GM21423 (cell line): ENCODE measurements around the gene CSRP3.
"Not testable (repeated sequence)": the region's sequence is repeated elsewhere in the genome, so short reads cannot be mapped to it uniquely, and the experiment has no call there.

Experiments
- ATAC-seq: cut with Tn5 transposase; IDR thresholded peaks from one replicate; pipeline ENCODE4 v1.9.1; 2021; ENCODE audit warnings: mild to moderate bottlenecking, moderate library complexity; ENCODE audit not compliant: unreplicated experiment

The CSRP3 gene

DNA sequence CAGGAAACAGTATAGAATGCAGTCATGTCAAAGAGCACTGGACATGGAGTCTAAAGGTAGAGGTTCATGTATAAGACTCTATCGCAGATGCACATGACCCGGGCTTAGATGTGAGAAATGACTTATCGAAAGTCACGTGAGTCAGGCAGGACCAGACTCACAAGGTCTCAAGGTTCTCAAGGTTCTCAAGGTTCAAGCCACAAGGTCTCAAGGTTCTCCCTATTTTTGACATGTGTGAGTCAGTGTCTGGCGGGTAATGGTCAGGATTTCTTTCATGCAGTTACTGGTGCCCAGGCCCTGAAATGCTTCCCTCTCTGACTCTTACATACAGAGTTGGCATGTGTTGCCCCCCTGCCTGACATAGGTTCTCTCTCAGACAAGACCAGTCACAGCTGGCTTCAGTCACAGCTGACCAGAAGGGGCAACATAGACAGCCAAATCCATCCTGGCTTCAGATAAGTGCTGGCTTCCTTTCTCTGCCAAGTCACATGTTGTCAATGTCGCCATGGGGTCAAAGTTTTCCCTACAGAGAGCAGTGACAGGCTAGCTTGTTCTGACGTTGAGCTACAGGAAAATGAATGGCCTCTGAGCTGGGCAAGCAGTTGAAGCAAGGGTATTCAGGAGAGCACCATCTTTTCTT lies 10.1 kb downstream of the CSRP3 start:
- ATAC-seq = no peak

DNA sequence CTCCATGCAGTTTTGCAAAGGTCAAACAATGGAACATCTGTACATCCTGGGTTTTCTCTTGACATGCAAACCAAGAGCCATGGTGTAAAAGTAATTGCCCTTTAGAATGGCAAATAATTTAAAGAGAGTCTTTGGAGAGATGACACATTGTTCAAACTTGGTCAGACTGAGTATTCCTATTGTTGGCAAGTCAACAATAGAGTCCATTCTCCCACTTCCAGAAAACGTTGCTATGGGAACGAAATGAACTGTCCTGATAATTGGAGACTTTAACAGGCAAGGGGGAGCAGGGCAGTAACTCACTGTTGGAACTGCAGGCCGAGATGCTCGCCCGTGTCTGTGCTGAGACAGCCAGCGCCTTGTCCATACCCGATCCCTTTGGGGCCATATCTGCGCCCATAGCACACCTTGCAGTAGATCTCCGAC lies 13.9 kb downstream of the CSRP3 start:
- ATAC-seq = no peak

DNA sequence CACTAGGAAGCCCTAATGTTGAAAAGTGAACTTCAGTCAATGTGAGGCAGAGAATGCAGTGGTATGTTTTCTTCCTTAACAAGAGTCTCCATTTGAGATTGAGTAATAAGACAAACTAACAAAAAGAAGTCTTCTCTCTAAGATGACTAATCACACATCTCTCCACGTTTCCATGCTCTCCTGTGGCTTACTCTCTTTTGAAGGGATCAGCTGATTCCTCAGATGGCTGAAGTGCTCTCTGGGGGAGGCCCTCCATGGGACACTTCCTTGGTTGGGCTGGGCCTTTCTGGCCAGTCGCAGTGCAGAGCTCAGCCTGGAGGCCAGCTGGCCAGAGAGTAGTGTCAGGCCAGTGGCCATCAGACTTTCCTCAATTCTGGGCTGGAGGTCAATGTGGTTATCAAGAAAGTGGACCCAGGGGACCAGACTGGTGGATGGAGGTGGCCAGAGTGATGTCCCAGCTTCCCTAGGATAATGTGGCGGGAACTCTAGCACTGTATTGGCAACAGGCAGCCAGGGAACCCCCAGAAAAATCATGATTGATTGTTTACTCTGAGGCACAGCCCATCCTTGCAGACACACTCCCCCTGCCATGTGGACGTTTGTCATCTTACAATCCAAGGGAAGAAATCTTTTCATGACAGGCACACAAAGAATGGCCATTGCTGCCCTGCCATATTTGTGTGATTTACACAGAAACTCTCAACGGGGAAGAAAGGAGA lies 14.5 kb downstream of the CSRP3 start:
- no peak for ATAC-seq

DNA sequence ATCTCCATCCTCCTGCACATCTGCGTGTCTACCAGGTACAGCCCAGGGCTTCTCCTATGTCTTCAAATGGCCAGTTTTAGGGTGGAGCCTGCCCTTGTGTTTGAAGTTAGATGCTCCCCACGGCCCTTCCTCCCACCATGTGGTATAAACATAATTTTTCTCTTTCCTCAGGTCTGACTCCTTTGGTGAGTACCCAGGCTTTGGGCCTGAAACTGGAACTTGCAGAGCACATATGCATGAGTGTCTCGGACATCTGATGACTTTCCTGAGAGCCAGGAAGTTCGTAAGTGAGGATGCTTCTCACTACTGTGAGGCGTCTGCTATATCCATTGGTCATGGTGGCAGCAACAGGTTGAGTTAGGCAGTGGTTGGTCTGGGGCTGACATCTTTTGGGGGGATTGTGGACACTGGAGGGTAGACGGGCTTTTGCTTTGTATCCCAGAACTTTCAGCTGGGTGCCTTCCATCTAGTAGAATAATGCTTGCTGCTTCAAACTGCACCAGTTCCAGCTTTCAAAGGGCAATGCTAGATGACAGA lies 16.2 kb downstream of the CSRP3 start:
- no peak for ATAC-seq

DNA sequence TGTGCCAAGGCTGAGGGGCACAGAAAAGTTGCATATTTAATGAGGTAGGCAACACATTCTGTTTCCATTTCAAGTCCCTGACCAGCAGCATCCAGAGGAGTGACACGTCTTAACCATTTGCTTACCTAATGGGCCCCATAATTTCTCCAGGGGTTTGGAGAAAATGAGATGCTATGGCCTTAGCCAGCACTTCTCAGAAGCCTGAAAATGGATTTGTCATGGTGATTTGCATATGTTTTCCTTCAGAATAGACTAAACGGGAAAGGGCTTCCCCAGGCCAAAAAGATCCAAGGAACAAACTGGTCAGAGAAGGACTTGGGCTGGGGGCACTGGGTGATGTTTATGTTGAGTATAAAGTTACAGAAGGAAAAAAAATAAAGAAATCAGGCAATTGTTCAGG lies 16.7 kb downstream of the CSRP3 start:
- ATAC-seq = no peak

DNA sequence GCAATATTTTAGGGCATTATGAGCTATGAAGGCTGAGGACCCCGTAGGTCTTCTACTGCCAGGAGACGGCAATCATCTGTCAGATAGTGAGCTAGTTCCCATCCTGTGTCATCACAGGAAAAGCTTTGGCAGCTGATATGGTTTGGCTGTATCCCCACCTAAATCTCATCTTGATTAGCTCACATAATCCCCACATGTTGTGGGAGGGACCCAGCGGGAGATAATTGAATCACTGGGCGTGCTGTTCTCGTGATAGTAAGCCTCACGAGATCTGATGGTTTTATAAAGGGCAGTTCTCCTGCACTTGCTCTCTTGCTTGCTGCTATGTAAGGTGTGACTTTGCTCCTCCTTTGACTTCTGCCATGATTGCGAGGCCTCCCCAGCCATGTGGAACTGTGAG lies 18.1 kb downstream of the CSRP3 start:
- ATAC-seq = no peak

DNA sequence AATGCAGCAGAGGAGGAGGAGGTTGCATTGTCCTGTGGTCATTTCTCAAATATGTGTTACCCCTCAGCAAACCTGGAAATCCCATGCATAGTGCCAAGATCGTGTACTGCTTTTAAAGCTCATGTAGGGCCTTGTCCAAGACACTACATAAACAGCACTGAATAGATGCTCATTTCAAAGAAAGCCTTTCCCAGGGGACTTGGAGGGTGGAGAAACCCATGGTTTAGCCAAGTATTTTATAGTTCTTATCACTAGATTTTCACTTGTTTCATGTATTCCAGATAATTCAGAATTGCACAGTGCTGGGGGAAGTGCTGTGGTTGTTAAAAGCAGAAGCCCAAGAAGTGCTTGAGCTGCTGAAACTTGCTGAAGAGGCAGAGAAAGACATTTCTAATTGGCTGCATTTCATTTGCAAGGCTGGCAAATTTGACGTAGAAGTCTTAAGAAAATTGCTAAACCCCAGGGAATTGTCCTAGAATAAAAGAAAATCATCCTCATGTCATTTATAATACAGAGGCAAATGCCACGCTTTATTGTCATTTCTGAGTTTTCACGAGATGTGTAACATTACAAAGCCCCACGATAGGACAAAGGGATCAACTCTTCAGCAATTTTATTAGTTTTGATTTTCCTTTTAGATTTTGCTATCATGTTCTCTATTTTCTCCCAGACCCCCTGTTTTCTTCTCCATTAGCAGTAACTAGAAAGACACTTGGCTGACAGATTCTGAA lies 20.1 kb downstream of the CSRP3 start:
- no peak for ATAC-seq

DNA sequence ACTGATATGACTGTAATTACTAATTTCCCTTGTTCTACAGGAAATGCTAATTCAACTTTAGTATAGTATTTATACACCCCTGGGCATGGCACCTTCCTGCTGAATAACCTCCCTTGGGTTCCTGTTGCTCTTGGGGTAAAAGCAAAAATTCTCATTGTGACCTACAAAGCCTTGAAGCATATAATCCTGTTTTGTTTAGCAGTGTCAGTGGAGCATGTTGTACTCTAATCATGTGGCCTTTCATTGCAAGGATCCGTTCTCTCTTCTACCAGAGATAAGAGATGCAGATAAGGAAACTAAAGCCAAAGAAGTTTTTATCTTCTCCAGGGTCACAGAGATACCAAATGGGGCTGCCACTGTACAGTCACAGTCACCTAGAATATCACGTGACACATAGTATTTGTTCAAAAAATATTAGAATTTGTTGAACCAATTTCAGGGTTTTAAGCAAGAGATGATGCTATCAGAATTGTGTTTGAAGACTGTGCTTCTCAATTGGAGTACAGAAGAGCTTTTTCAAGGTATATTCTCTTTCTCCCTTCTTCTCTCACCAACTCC lies 25.1 kb downstream of the CSRP3 start:
- no peak for ATAC-seq

DNA sequence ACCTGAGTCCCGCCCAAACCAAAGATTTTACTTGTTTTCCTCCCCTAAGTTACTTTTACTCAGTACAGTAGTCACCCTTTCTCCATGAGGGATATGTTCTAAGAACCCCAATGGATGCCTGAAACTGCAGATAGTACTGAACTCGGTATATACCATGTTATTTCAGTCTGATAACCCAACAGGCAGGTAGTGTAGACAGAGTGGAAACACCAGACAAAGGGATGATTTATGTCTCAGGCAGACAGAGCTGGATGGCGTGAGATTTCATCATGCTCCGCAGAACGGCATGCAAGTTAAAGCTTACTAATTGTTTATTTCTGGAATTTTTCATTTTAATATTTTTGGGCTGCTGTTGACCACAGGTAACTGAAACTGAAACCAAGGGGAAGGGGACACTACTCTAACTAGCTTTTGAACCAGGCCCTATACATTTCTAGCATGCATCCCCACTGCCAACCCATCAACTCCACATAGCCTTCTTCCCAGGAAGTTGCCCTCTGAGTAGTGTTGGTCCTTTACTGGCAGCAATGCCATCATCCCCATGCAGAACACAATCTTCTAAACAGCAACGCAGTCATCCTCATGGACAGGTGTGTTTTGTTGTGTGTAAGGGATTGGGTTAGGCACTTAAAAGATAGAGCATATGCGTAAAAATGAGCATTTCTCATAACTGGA lies 27.7 kb downstream of the CSRP3 start:
- no peak for ATAC-seq

DNA sequence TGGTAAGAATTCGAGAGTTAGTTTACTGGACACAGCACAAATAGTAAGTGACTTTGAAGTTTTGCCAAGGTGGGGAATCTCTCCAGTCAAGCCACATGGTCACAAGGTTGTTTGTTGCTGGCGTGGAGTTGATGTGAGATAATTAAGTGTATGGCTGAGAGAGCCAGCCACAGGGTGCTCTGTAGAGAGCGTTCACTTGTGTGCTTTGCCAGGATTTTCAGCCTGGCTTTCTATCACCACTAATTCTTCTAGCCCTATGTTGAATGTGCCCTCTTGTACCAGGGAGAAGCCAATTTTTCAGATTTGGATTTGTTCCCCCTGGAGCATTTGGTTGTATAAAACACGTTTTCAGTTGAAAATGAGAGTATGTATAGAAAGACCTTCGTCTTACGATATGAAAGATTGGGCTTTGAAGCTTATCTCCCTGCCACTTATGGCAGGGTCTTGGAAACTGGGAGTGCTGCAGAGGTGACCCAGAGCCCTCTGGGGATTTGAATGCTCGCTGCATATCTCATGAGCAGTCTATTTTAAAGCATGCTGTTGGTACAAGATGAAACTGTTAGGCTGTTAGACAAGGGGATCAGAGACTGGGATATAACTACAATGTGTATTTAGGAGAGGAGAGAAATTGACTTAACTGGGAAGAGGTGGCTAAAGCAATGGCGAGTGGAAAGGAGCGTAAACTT lies 28.6 kb downstream of the CSRP3 start:
- no peak for ATAC-seq

DNA sequence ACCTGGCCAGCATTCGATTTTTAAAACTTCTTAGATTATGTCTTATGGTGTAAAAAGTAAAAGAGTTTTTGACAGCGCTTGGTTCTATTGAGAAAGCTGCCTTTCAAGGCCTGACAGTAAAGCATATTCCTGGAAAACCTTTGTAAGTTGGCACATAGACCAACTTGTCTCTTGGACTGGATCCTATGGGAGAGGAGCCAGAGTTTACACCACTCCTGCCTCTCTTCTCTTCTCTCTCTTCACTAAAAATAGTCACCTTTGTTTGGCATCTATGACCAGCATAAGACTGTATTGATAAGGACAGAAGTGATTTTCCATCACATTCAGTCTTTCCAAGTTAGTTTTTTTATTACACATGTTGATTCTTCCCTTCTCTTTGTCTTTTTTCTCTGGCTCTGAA lies 33.7 kb downstream of the CSRP3 start:
- no peak for ATAC-seq

DNA sequence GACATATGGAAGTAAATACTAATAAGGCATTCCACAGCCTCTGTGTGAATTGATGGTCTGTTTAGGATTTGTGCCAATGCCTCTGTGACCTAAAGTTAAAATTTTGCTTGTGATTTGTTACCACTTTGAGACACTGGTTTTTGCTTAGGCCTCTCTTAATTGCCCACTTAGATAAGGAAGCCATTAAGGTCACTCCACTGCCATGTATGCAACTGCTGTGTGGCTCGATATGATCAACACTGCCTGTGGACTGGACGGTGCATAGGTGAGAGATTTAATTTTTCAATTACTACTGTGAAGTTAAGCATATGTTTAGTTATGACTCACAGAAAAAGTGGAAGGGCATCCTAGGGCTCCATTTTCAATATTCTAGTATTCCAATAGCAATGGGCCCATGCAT lies 36.9 kb downstream of the CSRP3 start:
- ATAC-seq = no peak

DNA sequence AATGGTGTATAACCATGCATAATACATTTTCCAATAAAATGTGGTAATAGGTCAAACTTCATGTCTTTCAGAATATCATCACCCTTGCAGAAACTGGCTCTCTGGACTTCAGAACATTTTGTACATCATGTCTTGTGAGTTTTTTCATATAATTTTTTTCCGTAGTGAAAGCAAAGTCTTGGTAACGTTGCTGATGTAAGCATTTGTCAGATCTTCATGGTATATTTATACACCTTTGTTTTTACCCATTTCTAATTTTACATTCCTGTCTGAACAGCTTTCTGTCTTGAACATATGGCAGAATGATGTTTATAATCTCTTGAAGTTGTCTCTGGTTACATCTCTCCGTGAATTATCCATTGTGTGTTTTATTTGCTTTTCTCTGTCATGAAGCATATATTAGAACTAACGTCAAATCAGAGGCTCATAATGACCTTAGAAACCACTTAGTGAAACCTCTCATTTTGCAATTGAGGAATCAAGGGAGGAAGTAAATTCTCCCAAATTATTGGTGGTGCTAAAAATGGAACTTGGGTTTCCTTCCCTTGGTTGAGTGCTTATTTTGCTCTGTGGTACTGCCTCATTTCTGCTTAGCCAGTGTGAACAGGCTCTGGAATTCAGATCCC lies 37.4 kb downstream of the CSRP3 start:
- ATAC-seq = no peak

DNA sequence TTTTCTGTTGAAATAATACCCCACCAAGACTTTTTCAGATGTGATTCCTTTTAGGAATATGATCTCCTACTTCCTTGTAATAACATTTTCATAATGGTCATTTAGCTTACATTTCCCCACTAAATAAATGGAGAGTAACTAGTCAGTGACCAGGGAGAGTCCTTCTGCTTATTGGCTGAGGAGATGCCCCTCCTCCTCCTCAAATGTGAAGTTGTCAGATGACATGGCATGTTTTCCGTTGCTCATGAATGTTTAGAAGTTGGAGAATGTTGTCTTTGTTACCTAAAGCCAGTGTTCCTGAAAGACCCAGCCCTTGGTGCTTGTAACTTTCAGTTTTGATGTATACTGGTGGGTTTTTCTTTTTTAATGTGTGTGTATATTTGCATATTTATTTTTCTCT lies 38.2 kb downstream of the CSRP3 start:
- no peak for ATAC-seq

DNA sequence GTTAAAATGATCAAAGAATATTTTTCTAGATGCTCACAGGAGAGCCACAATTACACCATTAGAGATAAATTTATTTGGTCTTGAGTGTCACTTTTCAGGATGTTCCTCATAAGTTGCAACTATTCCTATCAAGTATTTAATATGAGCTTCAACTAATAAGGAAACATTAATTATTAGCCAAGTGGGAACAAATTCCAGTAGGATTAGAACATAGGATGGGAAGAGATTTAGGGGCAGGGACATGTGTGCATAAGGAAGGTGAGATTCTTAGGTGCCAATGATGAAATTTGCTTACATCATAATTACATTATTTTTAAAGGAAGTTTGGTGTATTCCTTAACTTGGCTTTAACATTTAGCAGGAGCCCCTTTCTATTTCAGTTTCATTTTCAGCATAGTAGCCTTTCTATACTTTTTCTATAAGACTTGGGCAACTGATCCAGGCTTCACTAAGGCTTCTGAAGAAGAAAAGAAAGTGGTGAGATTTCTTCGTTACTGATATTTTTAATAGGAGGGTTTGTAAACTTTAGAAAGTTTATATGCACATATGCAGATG lies 38.8 kb downstream of the CSRP3 start:
- ATAC-seq = no peak

DNA sequence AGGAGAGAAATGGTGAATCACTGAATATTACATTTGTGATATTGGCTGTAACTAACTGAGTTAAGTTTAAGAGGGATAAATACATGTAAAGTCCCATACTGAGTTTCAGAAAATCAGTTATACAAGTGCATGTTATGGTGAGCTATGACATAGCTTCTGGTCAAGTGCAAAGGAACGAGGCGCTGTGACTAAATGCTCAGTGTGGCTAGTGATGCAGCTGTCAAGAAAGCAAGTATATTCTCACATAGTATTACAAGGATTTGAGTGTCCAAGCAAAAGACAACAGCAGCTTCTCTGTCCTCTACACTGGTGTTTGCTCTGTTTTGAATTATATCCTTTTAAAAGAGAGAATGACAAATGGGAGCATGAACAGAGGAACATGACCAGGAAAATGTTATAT lies 40.1 kb downstream of the CSRP3 start:
- no peak for ATAC-seq

DNA sequence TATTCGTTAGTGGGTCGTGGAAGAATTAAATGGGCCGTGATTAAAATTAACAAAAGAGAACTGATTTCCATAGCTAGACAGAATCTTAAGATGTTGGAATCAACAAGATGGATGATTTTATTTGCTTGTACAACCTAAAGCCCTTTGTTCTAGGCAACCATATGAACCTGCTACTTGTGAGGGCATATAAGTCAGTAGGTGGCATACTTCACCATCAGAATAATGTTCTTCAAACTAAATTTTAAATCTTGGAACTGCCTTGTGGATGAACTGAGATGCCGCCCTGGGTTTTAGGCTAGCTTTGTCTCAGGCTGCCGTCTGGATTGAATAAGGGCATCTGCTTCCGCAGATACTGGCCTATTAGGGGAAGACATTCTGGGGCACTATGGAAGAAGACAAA lies 40.9 kb downstream of the CSRP3 start:
- no peak for ATAC-seq

DNA sequence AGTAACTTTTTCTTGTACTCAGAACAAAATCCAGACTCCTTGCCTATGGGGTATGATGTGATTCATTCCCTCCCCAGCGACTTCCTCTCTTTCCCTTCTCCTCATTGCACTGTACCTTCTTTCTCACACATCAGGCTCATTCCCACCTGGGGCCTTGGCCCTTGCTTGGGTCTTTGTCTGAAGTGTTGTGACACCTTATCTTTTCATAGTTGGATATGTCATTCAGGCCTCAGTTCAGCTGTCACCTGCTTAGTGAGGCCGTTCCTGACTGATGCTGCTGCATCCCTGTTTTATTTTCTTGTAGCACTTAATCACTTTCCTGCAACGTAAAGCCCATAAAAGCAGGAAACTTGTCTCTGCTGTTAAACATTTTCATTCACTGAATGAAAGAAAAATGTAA lies 44.9 kb downstream of the CSRP3 start:
- no peak for ATAC-seq

DNA sequence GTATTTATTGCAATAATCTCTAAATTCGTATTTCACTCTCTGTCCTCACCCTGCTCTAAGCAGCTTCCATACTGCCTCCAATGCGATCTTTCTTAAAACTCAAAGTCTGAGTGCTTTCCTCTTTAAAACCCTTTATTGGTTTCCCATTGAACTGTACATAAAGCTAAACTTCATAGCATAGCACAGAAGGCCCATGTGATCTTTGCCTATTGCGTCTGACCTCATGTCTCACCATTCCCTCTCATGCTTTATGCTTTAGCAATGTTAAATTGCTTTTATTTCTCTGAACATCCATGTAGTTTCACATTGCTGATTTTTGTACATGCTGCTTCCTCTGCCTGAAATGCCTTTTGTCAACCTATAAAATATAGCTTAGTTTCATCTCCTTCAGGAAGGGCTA lies 56.5 kb downstream of the CSRP3 start:
- no peak for ATAC-seq

DNA sequence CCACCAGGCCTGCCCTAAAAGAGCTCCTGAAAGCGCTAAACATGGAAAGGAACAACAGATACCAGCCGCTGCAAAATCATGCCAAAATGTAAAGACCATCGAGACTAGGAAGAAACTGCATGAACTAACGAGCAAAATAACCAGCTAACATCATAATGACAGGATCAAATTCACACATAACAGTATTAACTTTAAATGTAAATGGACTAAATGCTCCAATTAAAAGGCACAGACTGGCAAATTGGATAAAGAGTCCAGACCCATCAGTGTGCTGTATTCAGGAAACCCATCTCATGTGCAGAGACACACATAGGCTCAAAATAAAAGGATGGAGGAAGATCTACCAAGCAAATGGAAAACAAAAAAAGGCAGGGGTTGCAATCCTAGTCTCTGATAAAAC lies 64.9 kb downstream of the CSRP3 start:
- ATAC-seq = not testable (repeated sequence)
